Esophagus (tissue), 2 donors: ENCODE results near the gene TPI1. TPM values are rescaled to one million over a fixed set of nuclear protein-coding genes. Genes with fewer than 3 reads are reported as not detected.

Experiments
- H3K27ac ChIP-seq, 2 donors: one replicate each; pipeline ENCODE4 v1.5.1; 2013; ENCODE audit warnings: low read depth in 2 of 2, mild to moderate bottlenecking in 2 of 2, inconsistent platforms in 1 of 2, low read length in 1 of 2, moderate library complexity in 1 of 2
- H3K27me3 ChIP-seq, 2 donors: one replicate each; pipeline ENCODE4 v1.6.1; 2013; ENCODE audit warnings: low read length in 2 of 2, control low read depth in 1 of 2, mild to moderate bottlenecking in 1 of 2; ENCODE audit not compliant: insufficient read depth in 2 of 2, control insufficient read depth in 1 of 2
- H3K36me3 ChIP-seq, 2 donors: one replicate each; pipeline ENCODE4 v1.6.1; 2013; ENCODE audit warnings: low read length in 1 of 2; ENCODE audit not compliant: control insufficient read depth in 2 of 2, insufficient read depth in 2 of 2
- H3K4me1 ChIP-seq, 2 donors: one replicate each; pipeline ENCODE4 v1.6.1; 2013; ENCODE audit warnings: low read length in 1 of 2; ENCODE audit not compliant: control insufficient read depth in 2 of 2, insufficient read depth in 2 of 2
- H3K4me3 ChIP-seq, 2 donors: one replicate each; pipeline ENCODE4 v1.5.1; 2013; ENCODE audit warnings: low read length in 2 of 2, mild to moderate bottlenecking in 2 of 2, low read depth in 1 of 2, moderate library complexity in 1 of 2
- H3K9me3 ChIP-seq, 2 donors: one replicate each; pipeline ENCODE4 v1.6.1; 2013; ENCODE audit warnings: mild to moderate bottlenecking in 2 of 2, low read depth in 1 of 2, low read length in 1 of 2, moderate library complexity in 1 of 2; ENCODE audit not compliant: control insufficient read depth in 2 of 2, insufficient read depth in 1 of 2
- WGBS, 2 donors: extraction: QIAGEN DNeasy Blood & Tissue Kit; methylation state at CpG; one replicate each; pipeline ENCODE4 v1.1.7; 2013; 5-methylcytosine and 5-hydroxymethylcytosine counted together
- polyA plus RNA-seq, 2 donors: library from polyadenylated mRNA; stranded (reverse); fragments of 200-250 nt; gene quantifications; one replicate each; pipeline ENCODE4 v1.2.3, GENCODE V29; 2013
- donor health status: healthy with polysubstance abuse.
- donor health status: Bipolar disorder and iron deficiency.

The TPI1 gene
- polyA plus RNA-seq, 2 donors, result 404 to 939 TPM

DNA sequence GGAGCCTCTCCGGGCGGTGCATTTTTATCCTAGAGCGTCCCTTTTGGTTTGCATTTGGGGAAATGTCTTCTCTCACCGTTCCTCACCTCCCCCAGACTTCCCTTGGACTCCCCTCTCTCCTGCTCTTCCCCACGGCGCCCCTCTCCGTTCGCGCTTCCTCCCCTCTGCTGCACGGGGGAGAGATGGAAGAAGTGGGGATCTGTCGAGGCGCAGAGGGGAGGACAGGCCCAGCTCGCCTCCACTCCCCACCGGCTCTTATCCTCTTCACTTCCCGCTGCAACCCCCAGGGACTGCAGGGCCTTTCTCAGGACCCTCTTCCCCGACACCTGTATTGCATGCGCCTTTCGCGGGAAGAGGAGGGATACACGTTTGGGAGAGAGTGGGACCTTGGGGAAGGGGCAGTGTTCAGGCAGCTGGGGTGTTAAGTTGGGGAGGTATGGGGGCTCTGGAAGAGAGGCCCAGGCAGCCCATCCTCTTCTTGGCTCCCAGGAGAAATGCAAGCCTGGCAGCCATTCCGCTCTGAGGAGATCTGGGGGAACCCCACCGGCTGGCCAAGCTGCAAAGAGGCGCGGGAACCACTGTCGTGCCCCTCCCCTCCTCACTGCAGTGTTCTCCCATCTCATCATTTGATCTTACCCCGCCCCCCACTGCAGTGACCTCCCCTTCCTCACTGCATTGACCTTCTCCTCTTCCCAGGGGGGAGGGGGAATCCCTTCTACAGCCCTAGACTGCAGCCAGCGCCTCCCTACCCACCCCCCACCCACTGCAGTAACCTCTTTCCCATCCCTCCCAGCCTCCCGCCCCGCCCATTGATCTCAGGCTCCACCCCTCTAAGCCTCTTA is 47.8 kb downstream of the TPI1 start:
- peak overlapping the region; percentile 50 to 74 for H3K4me3 ChIP-seq
- H3K27ac ChIP-seq, result peak overlapping the region; percentile 76 to 82
- no peaks in the 10 kb centered on the region for H3K27me3 ChIP-seq
- 16 to 19% methylated on average over 29 of the region's 29 CpGs for WGBS, 2 donors
- peaks cover 4 to 8% of the 10 kb centered on the region in 2 donors for H3K4me1 ChIP-seq
- H3K36me3 ChIP-seq, result peaks cover 0 to 2% of the 10 kb centered on the region in 2 donors
- H3K9me3 ChIP-seq, result no peaks in the 10 kb centered on the region

DNA sequence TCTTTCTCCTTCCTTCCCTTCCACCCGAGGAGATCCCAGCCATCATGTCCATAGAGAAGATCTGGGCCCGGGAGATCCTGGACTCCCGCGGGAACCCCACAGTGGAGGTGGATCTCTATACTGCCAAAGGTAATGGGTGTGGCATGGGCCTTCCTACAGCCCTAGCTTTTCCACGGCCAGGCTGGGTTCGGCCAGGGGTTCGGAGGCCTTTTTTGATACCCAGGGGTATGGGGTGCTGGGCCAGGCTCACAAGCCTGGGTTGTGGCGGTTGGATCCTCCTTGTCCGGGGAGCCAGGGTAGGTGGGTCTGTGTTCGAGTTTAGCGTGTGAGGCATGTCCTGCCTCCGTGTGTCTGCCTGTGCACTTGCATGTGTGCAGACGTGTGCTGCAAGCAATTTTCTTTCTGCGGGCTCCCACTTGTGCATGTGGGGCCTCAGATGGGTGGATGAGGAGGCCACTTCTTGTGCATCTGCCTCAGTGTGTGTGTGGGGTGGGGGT is 48.5 kb downstream of the TPI1 start:
- Histone ChIP-seq H3K27me3 (no peaks in the 10 kb centered on the region), H3K9me3 (no peaks in the 10 kb centered on the region), H3K4me3 (no peak overlapping the region), H3K27ac (no peak overlapping the region), H3K4me1 (peaks cover 4 to 8% of the 10 kb centered on the region in 2 donors), H3K36me3 (peaks cover 0 to 2% of the 10 kb centered on the region in 2 donors)
- 78 to 82% methylated on average over 14 of the region's 14 CpGs for WGBS, 2 donors

DNA sequence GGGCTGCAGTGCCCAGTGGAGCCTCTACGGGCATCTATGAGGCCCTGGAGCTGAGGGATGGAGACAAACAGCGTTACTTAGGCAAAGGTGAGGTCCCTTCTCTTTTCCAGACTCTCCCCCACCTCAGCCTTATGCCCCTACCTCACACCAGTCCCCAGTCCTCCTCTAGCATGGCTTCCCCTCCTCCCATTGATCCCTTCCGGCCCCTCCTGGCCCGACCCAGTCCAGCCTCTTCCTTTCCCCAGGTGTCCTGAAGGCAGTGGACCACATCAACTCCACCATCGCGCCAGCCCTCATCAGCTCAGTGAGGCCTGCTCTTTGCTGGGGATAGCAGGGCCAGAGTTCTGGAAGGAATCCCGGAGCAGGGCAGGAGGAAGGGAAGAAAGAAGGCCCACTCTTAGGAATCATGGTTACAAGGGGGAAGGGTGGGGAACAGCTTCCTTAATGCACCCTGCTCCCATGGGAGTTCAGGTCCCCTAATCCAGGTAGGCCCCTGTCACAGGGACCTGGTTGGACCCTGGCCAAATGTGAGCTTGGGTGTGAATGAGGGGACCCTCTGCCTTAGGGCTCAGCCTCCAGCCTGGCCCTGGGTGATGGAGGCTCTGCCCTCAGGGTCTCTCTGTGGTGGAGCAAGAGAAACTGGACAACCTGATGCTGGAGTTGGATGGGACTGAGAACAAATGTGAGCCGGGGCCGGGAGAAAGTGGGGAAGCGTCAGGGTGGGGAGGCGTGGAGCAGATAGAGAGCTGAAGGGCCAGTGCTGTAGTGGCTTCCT is 49.3 kb downstream of the TPI1 start:
- no peaks in the 10 kb centered on the region for H3K9me3 ChIP-seq
- H3K4me3 ChIP-seq, result no peak overlapping the region
- no peaks in the 10 kb centered on the region for H3K27me3 ChIP-seq
- H3K36me3 ChIP-seq, result peaks cover 0 to 2% of the 10 kb centered on the region in 2 donors
- H3K4me1 ChIP-seq, result peaks cover 4 to 8% of the 10 kb centered on the region in 2 donors
- 88 to 94% methylated on average over 11 of the region's 11 CpGs for WGBS, 2 donors
- no peak overlapping the region for H3K27ac ChIP-seq

DNA sequence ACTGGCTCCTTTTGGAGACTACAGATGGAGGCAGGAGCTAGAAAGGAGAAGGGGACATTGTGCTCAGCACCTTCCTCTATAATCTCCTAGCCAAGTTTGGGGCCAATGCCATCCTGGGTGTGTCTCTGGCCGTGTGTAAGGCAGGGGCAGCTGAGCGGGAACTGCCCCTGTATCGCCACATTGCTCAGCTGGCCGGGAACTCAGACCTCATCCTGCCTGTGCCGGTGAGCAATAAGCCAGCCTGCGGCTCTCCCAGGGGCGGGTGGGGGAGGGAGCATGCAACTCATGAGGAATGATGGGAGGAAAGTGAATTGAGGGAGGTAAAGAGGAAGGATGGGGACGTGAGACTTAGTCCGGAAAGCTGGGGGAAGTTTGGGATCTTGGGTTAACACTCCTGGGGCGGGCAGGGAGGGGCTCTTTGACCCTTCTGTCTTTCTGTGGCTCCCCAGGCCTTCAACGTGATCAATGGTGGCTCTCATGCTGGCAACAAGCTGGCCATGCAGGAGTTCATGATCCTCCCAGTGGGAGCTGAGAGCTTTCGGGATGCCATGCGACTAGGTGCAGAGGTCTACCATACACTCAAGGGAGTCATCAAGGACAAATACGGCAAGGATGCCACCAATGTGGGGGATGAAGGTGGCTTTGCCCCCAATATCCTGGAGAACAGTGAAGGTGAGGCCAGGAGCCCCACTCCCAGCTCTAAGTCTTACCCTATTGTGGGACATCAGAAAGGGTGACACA is 50.3 kb downstream of the TPI1 start:
- 82 to 87% methylated on average over 14 of the region's 14 CpGs for WGBS, 2 donors
- peaks cover 0 to 2% of the 10 kb centered on the region in 2 donors for H3K36me3 ChIP-seq
- no peak overlapping the region for H3K27ac ChIP-seq

DNA sequence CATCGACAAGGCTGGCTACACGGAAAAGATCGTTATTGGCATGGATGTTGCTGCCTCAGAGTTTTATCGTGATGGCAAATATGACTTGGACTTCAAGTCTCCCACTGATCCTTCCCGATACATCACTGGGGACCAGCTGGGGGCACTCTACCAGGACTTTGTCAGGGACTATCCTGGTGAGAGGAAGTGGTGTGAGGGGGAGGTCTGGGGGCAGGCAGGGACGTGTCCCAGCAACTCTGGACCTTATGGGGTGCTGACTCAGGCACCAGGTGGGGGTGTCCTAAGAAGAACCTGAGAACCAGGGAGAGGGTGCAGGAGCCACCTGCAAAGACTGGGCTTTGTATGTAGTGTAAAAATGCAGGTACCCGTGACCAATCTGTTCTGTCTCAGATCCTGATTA is 52.3 kb downstream of the TPI1 start:
- peaks cover 0 to 2% of the 10 kb centered on the region in 2 donors for H3K36me3 ChIP-seq
- H3K27me3 ChIP-seq, result no peaks in the 10 kb centered on the region
- no peak overlapping the region for H3K4me3 ChIP-seq
- H3K9me3 ChIP-seq, result no peaks in the 10 kb centered on the region
- H3K27ac ChIP-seq, result no peak overlapping the region
- WGBS, 2 donors, result 59 to 60% methylated on average over 7 of the region's 7 CpGs
- H3K4me1 ChIP-seq, result peaks cover 4 to 9% of the 10 kb centered on the region in 2 donors

More for the DNA sequence above, 50.3 kb downstream of the TPI1 start:
- no peaks in the 10 kb centered on the region for H3K9me3 ChIP-seq
- peaks cover 4 to 8% of the 10 kb centered on the region in 2 donors for H3K4me1 ChIP-seq
- H3K27me3 ChIP-seq, result no peaks in the 10 kb centered on the region
- no peak overlapping the region for H3K4me3 ChIP-seq

Other genes starting within 250 kb of the TPI1 start
- 10 to 100 TPM; 11.6 to 19.3 TPM for gene LPAR5, start 231.6 kb upstream of the TPI1 start, polyA plus RNA-seq
- under 1 TPM; 0.32 to 0.84 TPM for gene ACRBP, start 220.1 kb upstream of the TPI1 start, polyA plus RNA-seq
- gene ING4, start 204.4 kb upstream of the TPI1 start, polyA plus RNA-seq, result 10 to 100 TPM; 15.2 to 24.7 TPM
- gene ZNF384, start 178.2 kb upstream of the TPI1 start, polyA plus RNA-seq, result 10 to 100 TPM; 22.2 to 26.9 TPM
- under 1 TPM; 0.10 to 0.28 TPM for gene PIANP, start 166.7 kb upstream of the TPI1 start, polyA plus RNA-seq
- gene COPS7A, start 143.5 kb upstream of the TPI1 start, polyA plus RNA-seq, result 10 to 100 TPM; 34.7 to 55.4 TPM
- 100 to 1,000 TPM; 117 to 158 TPM for gene MLF2, start 114.4 kb upstream of the TPI1 start, polyA plus RNA-seq
- 100 to 1,000 TPM; 249 to 449 TPM for gene PTMS, start 101.2 kb upstream of the TPI1 start, polyA plus RNA-seq
- 1 to 10 TPM in 1 of 2 donors, under 1 TPM in 1; 0.88 to 1.1 TPM for gene LAG3, start 95.0 kb upstream of the TPI1 start, polyA plus RNA-seq
- 1 to 10 TPM; 1.4 to 2.3 TPM for gene CD4, start 78.0 kb upstream of the TPI1 start, polyA plus RNA-seq
- gene GPR162, start 45.7 kb upstream of the TPI1 start, polyA plus RNA-seq, result 1 to 10 TPM; 2.1 to 2.5 TPM
- 1 to 10 TPM; 3.4 to 3.9 TPM for gene P3H3, start 39.1 kb upstream of the TPI1 start, polyA plus RNA-seq
- gene GNB3, start 26.6 kb upstream of the TPI1 start, polyA plus RNA-seq, result 1 to 10 TPM; 1.1 to 1.3 TPM
- 10 to 100 TPM; 14.6 to 19.3 TPM for gene CDCA3, start 16.2 kb upstream of the TPI1 start, polyA plus RNA-seq
- gene USP5, start 15.4 kb upstream of the TPI1 start, polyA plus RNA-seq, result 10 to 100 TPM; 21.4 to 40.7 TPM
- 1 to 10 TPM; 5.7 to 7.0 TPM for gene SPSB2, start 5.8 kb downstream of the TPI1 start, polyA plus RNA-seq
- gene LRRC23, start 37.3 kb downstream of the TPI1 start, polyA plus RNA-seq, result 1 to 10 TPM; 3.3 to 3.6 TPM
- gene ENO2, start 47.0 kb downstream of the TPI1 start, polyA plus RNA-seq, result 1 to 10 TPM; 6.7 to 9.0 TPM
- gene ATN1, start 60.4 kb downstream of the TPI1 start, polyA plus RNA-seq, result 10 to 100 TPM; 34.9 to 63.5 TPM
- not detected for gene RNU7-1, start 76.3 kb downstream of the TPI1 start, polyA plus RNA-seq
- gene C12orf57, start 76.5 kb downstream of the TPI1 start, polyA plus RNA-seq, result 100 to 1,000 TPM; 108 to 253 TPM
- 10 to 100 TPM; 19.1 to 38.3 TPM for gene PTPN6, start 83.8 kb downstream of the TPI1 start, polyA plus RNA-seq
- 100 to 1,000 TPM in 1 of 2 donors, 10 to 100 TPM in 1; 68.5 to 161 TPM for gene PHB2, start 103.1 kb downstream of the TPI1 start, polyA plus RNA-seq
- gene EMG1, start 103.4 kb downstream of the TPI1 start, polyA plus RNA-seq, result 10 to 100 TPM; 13.5 to 29.5 TPM
- 10 to 100 TPM; 15.7 to 27.0 TPM for gene LPCAT3, start 150.9 kb downstream of the TPI1 start, polyA plus RNA-seq
- gene C1S, start 193.2 kb downstream of the TPI1 start, polyA plus RNA-seq, result 10 to 100 TPM; 26.6 to 80.5 TPM
- gene C1R, start 224.9 kb downstream of the TPI1 start, polyA plus RNA-seq, result 10 to 100 TPM; 30.8 to 99.4 TPM
- 10 to 100 TPM; 14.7 to 18.0 TPM for gene C1RL, start 241.7 kb downstream of the TPI1 start, polyA plus RNA-seq